HG03095 (cell line): ENCODE results near the gene LGR6.
"Not testable (repeated sequence)": the region's sequence is repeated elsewhere in the genome, so short reads cannot be mapped to it uniquely, and the experiment has no call there.

Experiments
- ATAC-seq: cut with Tn5 transposase; IDR thresholded peaks from one replicate; pipeline ENCODE4 v1.9.1; 2021; ENCODE audit warnings: moderate library complexity; ENCODE audit not compliant: unreplicated experiment

Gene LGR6

DNA sequence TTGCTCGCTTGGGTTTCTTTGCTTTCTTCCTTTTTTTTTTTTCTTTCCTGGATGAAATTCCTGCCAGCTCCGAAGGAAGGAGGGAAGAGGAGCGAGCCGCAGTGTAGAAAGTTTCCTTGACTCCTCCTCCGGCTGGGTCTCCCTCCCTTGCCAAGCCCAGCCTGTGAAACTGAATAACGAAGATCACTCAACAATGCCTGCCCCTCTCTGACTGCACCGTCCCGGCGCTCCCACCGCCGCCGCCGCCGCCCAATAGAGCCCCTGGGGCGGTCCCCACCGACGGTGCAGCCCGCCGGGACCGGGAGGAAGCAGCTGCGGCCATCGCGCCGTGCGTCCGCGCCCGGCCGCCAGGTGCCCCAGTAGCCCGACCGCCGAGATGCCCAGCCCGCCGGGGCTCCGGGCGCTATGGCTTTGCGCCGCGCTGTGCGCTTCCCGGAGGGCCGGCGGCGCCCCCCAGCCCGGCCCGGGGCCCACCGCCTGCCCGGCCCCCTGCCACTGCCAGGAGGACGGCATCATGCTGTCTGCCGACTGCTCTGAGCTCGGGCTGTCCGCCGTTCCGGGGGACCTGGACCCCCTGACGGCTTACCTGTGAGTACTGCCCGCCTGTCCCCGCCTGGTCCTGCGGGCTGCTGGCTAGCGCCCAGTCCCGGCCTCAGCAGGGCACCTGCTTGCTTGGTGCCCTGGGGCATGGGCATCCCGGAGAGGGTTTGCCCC is at the start of gene LGR6:
Gene LGR6 (plus strand): TSS at position 186 of the 714 bp plus-strand sequence. CDS start 191 bp downstream, at position 377.
- ATAC-seq, result no peak

DNA sequence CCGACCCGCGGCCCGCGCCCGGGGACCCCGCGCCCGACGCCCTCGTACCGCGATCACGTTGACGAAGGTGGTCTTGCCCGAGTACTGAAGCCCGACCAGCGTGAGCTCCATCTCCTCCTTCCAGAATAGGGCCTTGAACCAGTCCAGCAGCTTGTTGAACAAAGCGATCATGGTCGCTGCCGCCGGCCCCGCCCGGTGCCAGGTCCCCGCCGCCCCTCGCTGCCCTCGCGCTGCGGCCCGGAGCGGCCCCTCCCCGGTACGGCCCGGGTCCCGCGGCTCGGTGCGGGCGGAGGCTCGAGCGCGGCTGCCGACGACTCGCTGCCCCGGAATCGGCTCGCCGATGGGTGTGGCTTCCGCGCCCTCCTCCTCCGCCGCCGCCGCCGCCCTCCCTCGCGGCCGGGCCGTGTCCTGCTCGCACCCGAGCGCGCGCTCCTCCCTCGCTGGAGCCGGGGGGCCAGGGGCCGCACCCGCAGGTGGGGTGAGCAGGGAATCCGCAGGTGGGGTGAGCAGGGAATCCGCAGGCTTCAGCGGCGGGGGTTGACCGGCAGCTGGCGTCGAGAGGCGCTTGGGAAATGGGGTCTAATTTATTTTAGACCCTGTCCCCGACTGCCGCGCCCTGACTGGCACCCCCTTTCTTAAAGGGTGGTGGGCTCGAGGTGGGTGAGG is 49.1 kb upstream of the LGR6 start, which contains the start of gene ARL8A:
Gene ARL8A (minus strand): TSS at position 336 of the 666 bp plus-strand sequence. CDS start 165 bp downstream, at position 171.
- ATAC-seq, result peak; percentile 69

DNA sequence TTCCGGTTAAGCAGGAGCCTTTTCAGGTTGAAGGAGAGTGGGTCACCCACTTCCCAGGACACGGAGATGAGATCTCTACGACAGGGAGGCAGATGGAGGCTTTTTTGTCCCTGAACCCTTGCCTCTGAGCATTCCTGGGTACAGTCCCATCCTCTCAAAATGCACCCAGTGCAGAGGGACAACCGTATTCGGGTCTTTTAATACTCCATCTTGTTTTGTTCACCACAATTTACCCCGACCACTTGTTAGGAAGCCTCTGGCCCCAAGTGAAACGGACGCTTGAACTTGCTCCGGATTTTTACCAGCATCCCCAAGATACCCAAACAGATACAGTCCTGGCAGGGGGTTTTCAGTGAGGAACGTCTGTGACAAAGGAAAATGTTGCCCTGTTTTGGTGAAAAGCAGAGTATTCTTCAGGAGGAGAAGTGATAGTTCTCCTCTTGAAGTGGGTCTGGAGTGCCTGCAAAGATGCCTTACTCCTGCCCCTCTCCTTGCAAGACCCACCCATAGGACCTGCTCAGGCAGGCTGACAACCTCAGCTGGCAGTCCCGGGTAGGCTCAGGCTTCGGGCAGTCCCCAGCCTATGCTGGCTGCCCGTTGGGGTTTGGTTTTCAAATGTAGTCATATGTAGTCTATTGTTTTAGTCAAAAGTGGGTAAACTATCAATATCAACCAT is 48.4 kb upstream of the LGR6 start:
- ATAC-seq, result no peak

- ATAC-seq, result not testable (repeated sequence)
Measured at GRCh38 chr1:202145744-202146140, 47.9 kb upstream of the LGR6 start.

DNA sequence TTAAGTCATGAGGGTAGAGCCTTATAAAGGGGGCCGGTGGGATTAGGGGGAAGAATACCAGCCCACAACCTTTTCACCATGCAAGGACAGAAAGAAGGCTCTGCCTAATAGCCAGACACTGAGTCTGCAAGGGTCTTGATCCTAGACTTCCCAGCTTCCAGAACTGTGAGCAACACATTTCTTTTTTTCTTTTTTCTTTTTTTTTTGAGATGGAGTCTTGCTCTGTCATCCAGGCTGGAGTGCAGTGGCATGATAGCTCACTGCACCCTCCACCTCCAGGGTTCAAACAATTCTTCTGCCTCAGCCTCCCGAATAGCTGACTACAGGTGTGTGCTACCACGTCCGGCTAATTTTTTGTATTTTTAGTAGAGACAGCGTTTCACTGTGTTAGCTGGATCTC is 47.3 kb upstream of the LGR6 start:
- ATAC-seq, result no peak

DNA sequence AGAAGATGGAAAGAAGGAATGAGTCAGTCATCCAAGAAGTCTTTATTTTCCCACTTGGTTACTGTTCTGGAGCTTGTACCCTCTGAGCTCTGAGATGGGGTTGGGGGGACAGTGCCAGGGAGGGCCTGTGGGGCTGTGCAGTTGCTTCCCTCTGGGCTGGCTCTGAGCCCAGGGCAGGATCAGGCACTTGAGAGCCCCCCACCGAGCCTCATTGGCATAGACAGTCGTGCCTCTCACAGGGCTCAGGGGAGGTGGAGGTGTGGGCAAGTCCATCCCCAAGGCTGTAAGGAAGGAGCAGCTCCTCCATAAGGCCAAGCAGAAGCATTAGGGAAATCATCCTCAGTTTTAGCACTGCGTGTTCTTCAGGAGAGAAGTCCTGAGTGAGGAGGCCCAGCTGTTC is 46.6 kb upstream of the LGR6 start:
- ATAC-seq, result no peak

DNA sequence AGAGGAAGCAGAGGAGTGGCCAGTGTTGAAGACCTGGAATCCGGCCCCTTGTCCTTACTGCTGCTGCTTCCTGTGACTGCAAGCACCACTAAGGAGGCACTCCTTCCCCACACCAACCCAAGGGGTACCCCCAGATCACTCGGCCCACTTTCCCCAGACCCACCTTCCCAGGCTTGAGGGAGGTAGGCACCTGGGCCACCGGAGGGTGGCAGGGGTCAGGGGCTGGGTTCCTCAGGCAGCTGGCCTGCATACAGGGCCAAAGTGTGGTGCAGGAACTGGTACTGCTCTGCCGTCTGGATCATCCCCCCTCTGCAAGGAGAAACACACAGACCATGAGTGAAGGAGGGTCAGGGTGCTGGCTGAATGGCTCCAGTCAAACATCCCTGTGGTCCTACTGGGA is 45.2 kb upstream of the LGR6 start:
- no peak for ATAC-seq

DNA sequence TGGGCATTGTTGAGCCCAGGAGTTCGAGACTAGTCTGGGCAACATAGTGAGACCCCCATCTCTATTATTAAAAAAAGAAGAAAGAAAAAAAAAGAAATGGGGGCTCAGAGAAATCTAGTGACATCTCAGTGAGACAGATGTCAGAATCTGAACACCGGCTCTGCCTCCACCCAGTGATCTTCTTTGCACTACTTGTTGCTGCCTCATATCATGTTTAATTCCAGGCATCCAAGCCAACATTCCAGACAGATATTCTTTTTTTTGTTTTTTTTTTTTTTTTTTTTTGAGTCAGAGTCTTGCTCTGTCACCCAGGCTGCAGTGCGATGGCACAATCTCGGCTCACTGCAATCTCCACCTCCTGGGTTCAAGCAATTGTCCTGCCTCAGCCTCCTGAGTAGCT is 44.0 kb upstream of the LGR6 start:
- ATAC-seq, result no peak

DNA sequence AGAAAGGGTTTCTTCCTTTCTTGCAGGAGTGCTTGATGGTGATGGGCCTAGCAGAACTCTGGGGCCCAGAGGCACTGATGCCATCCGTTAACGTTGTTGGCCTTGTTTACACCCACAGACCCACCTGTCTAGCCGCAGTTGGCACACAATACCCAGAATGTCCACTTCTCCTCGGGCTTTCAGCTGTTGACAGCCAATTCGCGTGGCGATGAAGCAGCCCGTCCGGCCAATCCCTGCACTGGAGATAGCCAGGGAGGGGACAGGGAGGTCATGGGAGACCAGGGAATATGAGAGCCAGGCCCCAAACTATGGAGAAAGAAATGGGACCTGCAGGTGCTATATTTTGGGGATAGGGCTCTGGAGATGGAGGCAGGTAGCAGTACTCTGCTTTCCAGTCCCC is 43.4 kb upstream of the LGR6 start:
- no peak for ATAC-seq

GRCh38 chr1:202150602-202151001 is 43.0 kb upstream of the LGR6 start:
- no peak for ATAC-seq

DNA sequence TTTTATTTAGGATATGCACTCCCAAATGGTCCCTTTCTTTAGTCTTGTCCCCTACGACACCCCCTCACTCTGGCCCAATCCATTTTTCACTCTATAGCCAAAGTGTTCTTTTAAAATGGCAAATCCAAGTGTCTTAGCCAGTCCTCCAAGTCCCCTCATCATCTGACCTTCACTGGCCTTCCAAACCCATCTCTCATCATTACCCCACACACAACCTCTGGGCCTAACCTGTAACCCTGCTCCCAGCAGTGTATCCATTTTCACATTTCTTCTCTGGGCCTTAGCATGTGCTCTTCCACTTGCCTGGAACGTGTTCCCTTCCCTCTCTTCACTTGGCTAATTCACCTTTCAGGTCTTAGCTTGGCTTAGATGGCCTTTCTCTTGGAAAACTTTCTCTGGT is 42.6 kb upstream of the LGR6 start:
- ATAC-seq, result no peak

- ATAC-seq, result no peak
Measured at GRCh38 chr1:202152399-202152798, 41.2 kb upstream of the LGR6 start.

GRCh38 chr1:202153284-202153683 is 40.3 kb upstream of the LGR6 start:
- ATAC-seq, result no peak

- no peak for ATAC-seq
Measured at GRCh38 chr1:202154148-202154765, 39.3 kb upstream of the LGR6 start.

DNA sequence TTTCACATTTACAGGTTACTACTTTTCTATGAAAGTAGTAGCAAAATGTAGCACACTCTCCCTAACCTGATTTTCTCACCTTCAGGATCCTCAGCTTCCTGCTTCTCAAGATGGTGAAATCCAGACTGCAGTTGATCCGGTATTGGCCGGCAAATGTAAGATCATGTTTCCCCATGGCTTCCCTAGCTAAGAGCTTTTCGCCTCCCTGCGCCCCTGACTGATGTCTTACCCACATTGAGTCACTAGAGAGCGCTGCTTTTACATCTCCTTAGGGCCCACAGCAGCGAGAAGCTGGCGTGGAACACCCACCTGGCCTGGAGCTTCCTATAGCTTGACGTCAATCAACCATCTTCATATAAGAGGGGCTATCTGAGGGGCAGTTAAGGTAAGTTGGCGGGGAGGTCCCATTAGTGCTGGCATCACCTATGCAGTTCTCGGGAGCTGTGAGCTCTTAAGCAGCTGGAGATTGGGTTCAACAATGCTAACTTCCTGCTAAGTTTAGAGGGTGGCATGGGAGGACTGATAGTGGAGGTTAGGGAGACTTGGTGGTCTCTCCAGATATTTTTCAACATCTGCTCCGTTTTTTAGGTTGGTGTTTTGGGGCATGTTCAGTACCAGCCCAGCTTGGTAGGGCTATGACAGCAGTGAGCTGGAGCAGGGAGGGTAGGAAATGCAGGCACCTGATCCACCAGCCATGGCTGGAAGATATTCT is 38.7 kb upstream of the LGR6 start:
- no peak for ATAC-seq

DNA sequence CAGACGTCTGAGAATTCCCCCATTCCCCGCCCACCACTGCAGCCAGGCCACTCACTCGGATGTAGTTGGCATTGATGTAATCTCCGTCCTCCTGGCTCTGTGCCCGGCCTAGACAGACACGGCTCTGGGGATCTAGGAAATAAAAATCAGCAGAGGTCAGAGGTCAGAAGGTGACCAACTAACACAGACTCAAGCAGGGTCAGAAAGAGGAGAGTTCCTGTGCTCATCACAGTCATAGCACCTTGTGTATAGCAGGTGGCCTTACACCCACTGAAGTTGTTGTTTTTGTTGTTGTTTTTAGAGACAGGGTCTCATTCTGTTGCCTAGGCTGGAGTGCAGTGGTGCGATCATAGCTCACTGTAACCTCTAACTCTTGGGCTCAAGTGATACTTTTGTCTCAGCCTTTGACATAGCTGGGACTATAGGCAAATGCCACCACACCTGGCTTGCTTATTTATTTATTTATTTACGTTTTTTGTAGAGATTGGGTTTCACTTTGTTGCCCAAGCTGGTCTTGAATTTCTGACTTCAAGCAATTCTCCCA is 38.0 kb upstream of the LGR6 start:
- no peak for ATAC-seq

GRCh38 chr1:202156590-202156989 is 37.0 kb upstream of the LGR6 start:
- ATAC-seq, result no peak

GRCh38 chr1:202157945-202158344 is 35.7 kb upstream of the LGR6 start:
- no peak for ATAC-seq

GRCh38 chr1:202158810-202159533 is 34.6 kb upstream of the LGR6 start:
- ATAC-seq, result no peak
